Measurements from ENCODE around the gene GPC1.

DNA sequence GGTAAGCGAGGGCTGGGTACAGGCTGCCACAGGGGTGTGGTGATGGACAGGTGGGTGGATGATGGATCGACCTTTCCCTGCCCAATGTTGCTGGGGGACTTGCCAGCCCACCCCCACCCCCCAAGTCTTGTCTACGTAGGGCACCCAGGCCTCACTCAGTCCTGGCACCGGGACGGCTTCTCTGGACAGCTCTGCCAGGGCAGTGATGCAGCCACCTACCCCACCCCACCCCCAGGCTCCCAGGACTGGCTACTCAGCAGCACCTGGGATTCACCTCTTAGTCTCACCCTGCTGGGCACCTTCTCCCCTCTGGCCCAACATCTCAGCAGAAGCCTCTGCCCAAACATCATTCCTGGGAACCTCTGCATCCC lies 66.6 kb downstream of the GPC1 start:
- TF ChIP-seq MEF2A (IDR thresholded peaks at IDR 0.05; ENCODE audit: borderline replicate concordance, low read depth) (no peak), YY1 (IDR thresholded peaks at IDR 0.05; ENCODE audit: low read depth) (no peak), JUND (IDR thresholded peaks at IDR 0.05) (no peak), SMC3 (IDR thresholded peaks at IDR 0.05; ENCODE audit: low read depth, low read length) (no peak), TEAD4 (IDR thresholded peaks at IDR 0.05; ENCODE audit: borderline replicate concordance, insufficient read depth) (no peak), GABPA (IDR thresholded peaks at IDR 0.05; ENCODE audit: low read depth) (no peak), RAD21 (IDR thresholded peaks at IDR 0.05; ENCODE audit: low read length) (no peak), EZH2phosphoT487 (IDR thresholded peaks at IDR 0.05; ENCODE audit: borderline replicate concordance, low read depth) (no peak), RCOR1 (IDR thresholded peaks at IDR 0.05; ENCODE audit: low read length) (no peak), MAX (IDR thresholded peaks at IDR 0.05; ENCODE audit: low read depth) (no peak)
- TF ChIP-seq, protein P1, sequence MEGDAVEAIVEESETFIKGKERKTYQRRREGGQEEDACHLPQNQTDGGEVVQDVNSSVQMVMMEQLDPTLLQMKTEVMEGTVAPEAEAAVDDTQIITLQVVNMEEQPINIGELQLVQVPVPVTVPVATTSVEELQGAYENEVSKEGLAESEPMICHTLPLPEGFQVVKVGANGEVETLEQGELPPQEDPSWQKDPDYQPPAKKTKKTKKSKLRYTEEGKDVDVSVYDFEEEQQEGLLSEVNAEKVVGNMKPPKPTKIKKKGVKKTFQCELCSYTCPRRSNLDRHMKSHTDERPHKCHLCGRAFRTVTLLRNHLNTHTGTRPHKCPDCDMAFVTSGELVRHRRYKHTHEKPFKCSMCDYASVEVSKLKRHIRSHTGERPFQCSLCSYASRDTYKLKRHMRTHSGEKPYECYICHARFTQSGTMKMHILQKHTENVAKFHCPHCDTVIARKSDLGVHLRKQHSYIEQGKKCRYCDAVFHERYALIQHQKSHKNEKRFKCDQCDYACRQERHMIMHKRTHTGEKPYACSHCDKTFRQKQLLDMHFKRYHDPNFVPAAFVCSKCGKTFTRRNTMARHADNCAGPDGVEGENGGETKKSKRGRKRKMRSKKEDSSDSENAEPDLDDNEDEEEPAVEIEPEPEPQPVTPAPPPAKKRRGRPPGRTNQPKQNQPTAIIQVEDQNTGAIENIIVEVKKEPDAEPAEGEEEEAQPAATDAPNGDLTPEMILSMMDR (IDR thresholded peaks at IDR 0.05) = no peak

Measured in SK-N-SH (cell line).